SU-DHL-6 (cell line): Measurements from ENCODE around the gene HCFC1.

Source experiments
- EZH2phosphoT487 ChIP-seq: fragments of 200-600 bp; sonication (generic), shearing (Covaris generic); conservative IDR thresholded peaks from 2 replicates; pipeline ENCODE4 v1.6.1; 2018; ENCODE audit warnings: mild to moderate bottlenecking, antibody characterized with exemption, low read length, moderate library complexity, mixed read lengths
- TF ChIP-seq, protein P1 (sequence below): fragments of 200-600 bp; sonication (generic); IDR thresholded peaks from one replicate; pipeline ENCODE4 v1.5.1; 2017; ENCODE audit warnings: antibody characterized with exemption, mild to moderate bottlenecking, low read length, moderate library complexity; ENCODE audit not compliant: insufficient read depth, poor library complexity, severe bottlenecking

- TF ChIP-seq, protein P1, sequence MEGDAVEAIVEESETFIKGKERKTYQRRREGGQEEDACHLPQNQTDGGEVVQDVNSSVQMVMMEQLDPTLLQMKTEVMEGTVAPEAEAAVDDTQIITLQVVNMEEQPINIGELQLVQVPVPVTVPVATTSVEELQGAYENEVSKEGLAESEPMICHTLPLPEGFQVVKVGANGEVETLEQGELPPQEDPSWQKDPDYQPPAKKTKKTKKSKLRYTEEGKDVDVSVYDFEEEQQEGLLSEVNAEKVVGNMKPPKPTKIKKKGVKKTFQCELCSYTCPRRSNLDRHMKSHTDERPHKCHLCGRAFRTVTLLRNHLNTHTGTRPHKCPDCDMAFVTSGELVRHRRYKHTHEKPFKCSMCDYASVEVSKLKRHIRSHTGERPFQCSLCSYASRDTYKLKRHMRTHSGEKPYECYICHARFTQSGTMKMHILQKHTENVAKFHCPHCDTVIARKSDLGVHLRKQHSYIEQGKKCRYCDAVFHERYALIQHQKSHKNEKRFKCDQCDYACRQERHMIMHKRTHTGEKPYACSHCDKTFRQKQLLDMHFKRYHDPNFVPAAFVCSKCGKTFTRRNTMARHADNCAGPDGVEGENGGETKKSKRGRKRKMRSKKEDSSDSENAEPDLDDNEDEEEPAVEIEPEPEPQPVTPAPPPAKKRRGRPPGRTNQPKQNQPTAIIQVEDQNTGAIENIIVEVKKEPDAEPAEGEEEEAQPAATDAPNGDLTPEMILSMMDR = no peak
- TF ChIP-seq EZH2phosphoT487 = no peak
Observed at GRCh38 chrX:153960077-153960476, 11.5 kb downstream of the HCFC1 start.
